A673 (cell line): ENCODE measurements around the gene RIPOR2.

Experiments used
- CTCF ChIP-seq: fragments of 300-800, 200-600 bp; sonication (generic); conservative IDR thresholded peaks from 2 replicates; pipeline ENCODE4 v1.5.1; 2017; ENCODE audit warnings: low read depth, mild to moderate bottlenecking, antibody characterized with exemption, low read length, moderate library complexity, mixed read lengths
- EZH2 ChIP-seq: fragments of 200-600 bp; sonication (generic); IDR thresholded peaks from 2 replicates; pipeline ENCODE4 v1.6.1; 2017; ENCODE audit warnings: borderline replicate concordance, low read depth, mild to moderate bottlenecking, mixed read lengths, antibody characterized with exemption, low read length; ENCODE audit not compliant: poor library complexity, severe bottlenecking

GRCh38 chr6:24848461-24848860, 87.3 kb downstream of the RIPOR2 start:
- TF ChIP-seq CTCF (no peak), EZH2 (no peak)
